ENCODE data around the gene SEC61B. TPM values are rescaled to one million over a fixed set of nuclear protein-coding genes. Genes with fewer than 3 reads are reported as not detected.

The SEC61B gene
- total RNA-seq, 1 donor: 155 TPM

DNA sequence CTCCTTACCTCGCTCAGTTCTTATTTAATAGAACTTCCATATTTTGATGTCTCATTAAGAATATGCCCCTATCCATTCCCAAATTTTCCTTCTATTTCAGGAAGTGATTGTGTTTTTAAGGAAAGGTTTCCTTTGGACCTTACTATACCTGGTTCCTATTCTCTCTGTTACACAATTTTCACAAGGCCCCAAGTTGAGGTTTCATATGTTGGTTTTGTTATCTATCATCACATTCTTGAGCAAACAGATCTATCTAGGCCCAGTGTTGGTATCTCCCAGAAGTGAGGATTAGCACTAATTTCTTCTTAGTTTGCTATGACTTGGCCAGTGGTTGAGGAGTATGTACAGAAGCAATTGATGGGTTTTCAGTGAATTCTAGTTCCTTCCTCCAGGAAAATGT is 41.9 kb upstream of the SEC61B start:
- no peak overlapping the region for H3K4me3 ChIP-seq (ENCODE audit: low read depth, low read length)
- TF ChIP-seq, protein P1, sequence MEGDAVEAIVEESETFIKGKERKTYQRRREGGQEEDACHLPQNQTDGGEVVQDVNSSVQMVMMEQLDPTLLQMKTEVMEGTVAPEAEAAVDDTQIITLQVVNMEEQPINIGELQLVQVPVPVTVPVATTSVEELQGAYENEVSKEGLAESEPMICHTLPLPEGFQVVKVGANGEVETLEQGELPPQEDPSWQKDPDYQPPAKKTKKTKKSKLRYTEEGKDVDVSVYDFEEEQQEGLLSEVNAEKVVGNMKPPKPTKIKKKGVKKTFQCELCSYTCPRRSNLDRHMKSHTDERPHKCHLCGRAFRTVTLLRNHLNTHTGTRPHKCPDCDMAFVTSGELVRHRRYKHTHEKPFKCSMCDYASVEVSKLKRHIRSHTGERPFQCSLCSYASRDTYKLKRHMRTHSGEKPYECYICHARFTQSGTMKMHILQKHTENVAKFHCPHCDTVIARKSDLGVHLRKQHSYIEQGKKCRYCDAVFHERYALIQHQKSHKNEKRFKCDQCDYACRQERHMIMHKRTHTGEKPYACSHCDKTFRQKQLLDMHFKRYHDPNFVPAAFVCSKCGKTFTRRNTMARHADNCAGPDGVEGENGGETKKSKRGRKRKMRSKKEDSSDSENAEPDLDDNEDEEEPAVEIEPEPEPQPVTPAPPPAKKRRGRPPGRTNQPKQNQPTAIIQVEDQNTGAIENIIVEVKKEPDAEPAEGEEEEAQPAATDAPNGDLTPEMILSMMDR (IDR thresholded peaks at IDR 0.05; ENCODE audit: insufficient read depth, low read length): no peak
- no peak for DNase-seq (ENCODE audit: low read depth)

DNA sequence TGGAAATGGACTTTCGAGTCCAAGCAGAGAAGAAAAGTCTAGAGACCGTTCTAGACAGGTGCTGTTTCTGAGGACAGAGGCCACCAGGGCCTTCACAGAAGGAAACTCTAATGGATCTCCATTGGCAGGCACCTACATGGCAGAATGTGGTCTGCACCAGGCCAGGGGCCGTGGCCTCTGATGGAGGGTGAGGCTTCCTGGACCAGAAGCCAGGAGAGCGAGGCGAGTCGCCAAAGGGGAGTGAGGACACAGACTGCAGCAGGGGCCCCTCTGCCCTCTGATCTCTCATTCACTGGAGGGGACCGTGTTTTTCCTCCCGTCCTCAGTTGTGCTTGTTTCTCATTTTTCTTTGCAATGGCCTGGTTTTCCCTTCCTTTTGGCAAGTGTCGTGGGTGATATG is 41.4 kb upstream of the SEC61B start:
- no peak overlapping the region for H3K4me3 ChIP-seq (ENCODE audit: low read depth, low read length)
- no peak for DNase-seq (ENCODE audit: low read depth)
- TF ChIP-seq, protein P1 (IDR thresholded peaks at IDR 0.05; ENCODE audit: insufficient read depth, low read length): no peak

DNA sequence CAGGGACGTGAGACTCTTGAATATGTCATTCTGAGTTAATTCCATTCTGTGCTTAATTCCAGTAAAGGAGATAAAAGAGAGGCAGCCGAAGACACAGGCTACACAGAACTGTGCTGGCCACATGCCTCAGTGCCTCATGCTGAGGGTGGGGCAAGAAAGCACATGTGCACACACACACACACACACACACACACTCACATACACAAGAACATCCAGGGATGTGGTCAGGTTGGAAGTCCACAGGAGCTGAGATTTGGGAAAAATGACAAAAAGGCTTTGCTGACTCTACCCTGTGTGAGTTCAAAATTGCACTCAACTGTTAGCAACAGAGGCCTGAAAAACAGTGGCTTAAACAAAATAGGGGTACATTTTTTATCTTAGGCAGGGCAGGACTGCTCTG is 40.9 kb upstream of the SEC61B start:
- TF ChIP-seq, protein P1 (IDR thresholded peaks at IDR 0.05; ENCODE audit: insufficient read depth, low read length): no peak
- DNase-seq (ENCODE audit: low read depth): peak; percentile 25
- no peak overlapping the region for H3K4me3 ChIP-seq (ENCODE audit: low read depth, low read length)

DNA sequence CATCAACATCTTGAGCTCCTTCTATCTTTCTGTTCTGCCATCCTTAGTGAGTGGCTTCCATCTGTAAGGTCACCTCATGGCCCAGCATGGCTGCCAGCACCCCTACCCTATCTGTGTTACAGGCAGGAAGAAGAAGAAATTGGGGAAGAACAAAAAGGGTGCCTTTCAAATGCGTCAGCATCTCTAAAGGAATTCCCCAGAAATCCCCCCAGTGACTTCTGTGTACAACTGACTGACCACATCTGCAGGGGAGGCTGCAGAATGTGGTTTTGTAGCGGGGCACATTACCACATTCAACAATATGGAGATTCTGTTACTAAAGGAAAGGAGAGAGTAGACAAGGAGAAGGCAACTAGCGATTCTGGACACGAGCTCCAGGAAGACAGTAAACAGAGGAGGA is 40.5 kb upstream of the SEC61B start:
- peak; percentile 6 for DNase-seq (ENCODE audit: low read depth)
- TF ChIP-seq, protein P1 (IDR thresholded peaks at IDR 0.05; ENCODE audit: insufficient read depth, low read length): no peak
- H3K4me3 ChIP-seq (ENCODE audit: low read depth, low read length): no peak overlapping the region

DNA sequence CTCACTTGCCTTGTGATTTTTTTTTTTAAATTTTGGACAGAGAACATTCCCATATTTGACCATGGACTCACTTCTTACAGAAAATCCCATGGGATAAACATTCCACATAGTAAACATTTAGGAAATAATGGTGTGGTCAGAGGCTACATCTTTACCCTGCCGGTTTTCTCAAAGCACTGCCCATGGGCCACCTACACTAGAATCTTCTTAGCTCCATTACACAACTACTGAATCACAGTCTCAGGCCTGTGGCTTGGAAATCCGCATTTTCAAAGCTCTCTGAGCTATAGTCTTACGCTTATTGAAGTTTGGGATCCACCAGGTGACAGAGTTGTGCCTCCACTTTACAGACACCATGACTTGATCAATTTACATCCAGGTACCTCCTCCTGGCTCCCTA is 39.7 kb upstream of the SEC61B start:
- H3K4me3 ChIP-seq (ENCODE audit: low read depth, low read length): no peak overlapping the region
- TF ChIP-seq, protein P1 (IDR thresholded peaks at IDR 0.05; ENCODE audit: insufficient read depth, low read length): no peak
- DNase-seq (ENCODE audit: low read depth): no peak

DNA sequence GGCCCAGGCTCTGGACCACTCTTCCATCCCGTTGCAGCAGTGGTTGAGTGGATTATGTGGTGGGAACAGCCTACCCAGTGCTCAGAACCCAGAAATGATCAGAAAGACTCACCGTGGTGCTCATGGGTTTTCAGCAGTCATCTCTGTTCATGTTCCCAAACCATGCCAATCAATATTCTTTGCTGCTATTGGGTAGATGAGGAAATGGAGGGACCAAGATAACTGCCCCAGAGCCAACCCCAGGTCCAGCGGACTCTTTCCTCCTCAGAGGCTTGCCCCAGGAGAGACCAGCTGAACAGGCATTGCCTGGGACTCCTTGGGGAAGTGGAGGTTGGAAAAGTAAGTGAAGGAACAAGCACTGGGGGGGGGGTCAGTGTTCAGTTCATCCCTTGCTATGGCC is 38.5 kb upstream of the SEC61B start:
- no peak overlapping the region for H3K4me3 ChIP-seq (ENCODE audit: low read depth, low read length)
- TF ChIP-seq, protein P1 (IDR thresholded peaks at IDR 0.05; ENCODE audit: insufficient read depth, low read length): no peak
- no peak for DNase-seq (ENCODE audit: low read depth)

DNA sequence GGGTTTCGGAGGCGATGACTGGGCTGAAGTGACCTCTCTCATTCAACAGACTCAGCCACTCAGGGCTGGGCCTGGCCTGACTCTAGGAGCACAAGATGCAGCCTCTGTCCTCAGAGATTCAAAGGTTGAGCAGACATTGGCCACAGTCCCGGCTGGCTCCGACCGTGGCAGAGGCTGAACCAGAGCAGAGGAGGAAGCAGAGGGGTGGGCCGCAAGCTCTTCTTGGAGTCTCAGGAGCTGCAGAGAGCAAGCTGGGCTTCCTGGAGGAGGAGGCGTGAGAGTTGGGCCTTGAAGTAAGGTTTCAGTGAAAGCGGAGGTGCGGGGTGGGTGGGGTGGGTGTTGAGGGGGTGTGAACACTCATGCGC is 38.0 kb upstream of the SEC61B start:
- DNase-seq (ENCODE audit: low read depth): no peak
- TF ChIP-seq, protein P1 (IDR thresholded peaks at IDR 0.05; ENCODE audit: insufficient read depth, low read length): no peak
- no peak overlapping the region for H3K4me3 ChIP-seq (ENCODE audit: low read depth, low read length)
